ENCODE results near the gene CATSPER3.

- TF ChIP-seq, protein P1, sequence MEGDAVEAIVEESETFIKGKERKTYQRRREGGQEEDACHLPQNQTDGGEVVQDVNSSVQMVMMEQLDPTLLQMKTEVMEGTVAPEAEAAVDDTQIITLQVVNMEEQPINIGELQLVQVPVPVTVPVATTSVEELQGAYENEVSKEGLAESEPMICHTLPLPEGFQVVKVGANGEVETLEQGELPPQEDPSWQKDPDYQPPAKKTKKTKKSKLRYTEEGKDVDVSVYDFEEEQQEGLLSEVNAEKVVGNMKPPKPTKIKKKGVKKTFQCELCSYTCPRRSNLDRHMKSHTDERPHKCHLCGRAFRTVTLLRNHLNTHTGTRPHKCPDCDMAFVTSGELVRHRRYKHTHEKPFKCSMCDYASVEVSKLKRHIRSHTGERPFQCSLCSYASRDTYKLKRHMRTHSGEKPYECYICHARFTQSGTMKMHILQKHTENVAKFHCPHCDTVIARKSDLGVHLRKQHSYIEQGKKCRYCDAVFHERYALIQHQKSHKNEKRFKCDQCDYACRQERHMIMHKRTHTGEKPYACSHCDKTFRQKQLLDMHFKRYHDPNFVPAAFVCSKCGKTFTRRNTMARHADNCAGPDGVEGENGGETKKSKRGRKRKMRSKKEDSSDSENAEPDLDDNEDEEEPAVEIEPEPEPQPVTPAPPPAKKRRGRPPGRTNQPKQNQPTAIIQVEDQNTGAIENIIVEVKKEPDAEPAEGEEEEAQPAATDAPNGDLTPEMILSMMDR (IDR thresholded peaks at IDR 0.05; ENCODE audit: low read length) = no peak
- TF ChIP-seq EZH2 (optimal IDR thresholded peaks at IDR 0.05; ENCODE audit: low read depth, low read length) = no peak
Observed at GRCh38 chr5:135038205-135038812, 70.6 kb downstream of the CATSPER3 start.

Data from MM.1S (cell line).